ENCODE results near the gene LRRC46. TPM values are rescaled to one million over a fixed set of nuclear protein-coding genes. Genes with fewer than 3 reads are reported as not detected.

Gene LRRC46
- total RNA-seq, 1 experiment from 2014 or later: 0.31 TPM

- H3K4me1 ChIP-seq (ENCODE audit: insufficient read depth, low read length): peaks cover 3% of the 10 kb centered on the region; the same call in 1 of the 2 replicates
- no peak overlapping the region for H2BK15ac ChIP-seq (ENCODE audit: low read depth, low read length)
- H3K4me2 ChIP-seq (ENCODE audit: insufficient read depth, insufficient read length, low read length): no peak overlapping the region
- H3K23ac ChIP-seq (ENCODE audit: insufficient read length, low read depth, low read length): no peak overlapping the region
- DNase-seq: no peak
- no peaks in the 10 kb centered on the region for H3K79me1 ChIP-seq (ENCODE audit: insufficient read depth, low read depth, low read length, poor library complexity, severe bottlenecking)
- TF ChIP-seq CTCF (conservative IDR thresholded peaks at IDR 0.05): no peak
- H2BK12ac ChIP-seq (ENCODE audit: insufficient read length, low read depth, low read length): no peak overlapping the region
- WGBS (ENCODE audit: extremely low coverage, insufficient read length, low lambda C conversion rate): no CpG with 5 or more reads among the region's 9 CpGs
- no peaks in the 10 kb centered on the region for H3K23me2 ChIP-seq (ENCODE audit: insufficient read length, low read depth, low read length, poor library complexity, severe bottlenecking)
- H3T11ph ChIP-seq (ENCODE audit: low read length): no peak overlapping the region
- Mint-ChIP-seq H3K9me3 (no peaks in the 10 kb centered on the region), H3K27me3 (ENCODE audit: low read depth) (peaks cover 27% of the 10 kb centered on the region), H3K36me3 (ENCODE audit: insufficient read depth in 1 of 3, low read depth in 3 of 3) (no peaks in the 10 kb centered on the region), H3K4me3 (no peak overlapping the region; a peak in 1 of 5 replicates), H3K27ac (no peak overlapping the region), H3K4me1 (peaks cover 25 to 35% of the 10 kb centered on the region in 2 experiments)
- no peak overlapping the region for H4K91ac ChIP-seq (ENCODE audit: insufficient read length, low read depth, low read length)
- H2BK20ac ChIP-seq (ENCODE audit: low read depth, low read length, poor library complexity, severe bottlenecking): no peak overlapping the region
- H4K20me1 ChIP-seq (ENCODE audit: control insufficient read depth, insufficient read depth, insufficient read length): no peaks in the 10 kb centered on the region
- no peak overlapping the region for H3K4ac ChIP-seq (ENCODE audit: low read depth, low read length)
- no peaks in the 10 kb centered on the region for H3K79me2 ChIP-seq (ENCODE audit: insufficient read depth, low read length)
- no peaks in the 10 kb centered on the region; the same call in 1 of the 2 replicates for H3K27me3 ChIP-seq (ENCODE audit: insufficient read depth, low read length)
- H3K27ac ChIP-seq (ENCODE audit: insufficient read length, low read depth, low read length): no peak overlapping the region
- no peak overlapping the region for H2AFZ ChIP-seq (ENCODE audit: low read length)
- H3K18ac ChIP-seq (ENCODE audit: insufficient read length, low read depth, low read length): no peak overlapping the region
- H2BK120ac ChIP-seq (ENCODE audit: low read depth, low read length, poor library complexity, severe bottlenecking): no peak overlapping the region
- H3K9me3 ChIP-seq (ENCODE audit: control insufficient read depth, low read depth, low read length): no peaks in the 10 kb centered on the region
- no peak overlapping the region for H4K5ac ChIP-seq (ENCODE audit: insufficient read length, low read depth, low read length)
- H2BK5ac ChIP-seq (ENCODE audit: insufficient read length, low read length): no peak overlapping the region
- H3K9ac ChIP-seq (ENCODE audit: extremely low read depth, insufficient read length, low read length): no peak overlapping the region
- no peak overlapping the region for H3K56ac ChIP-seq (ENCODE audit: insufficient read length, low read depth, low read length)
- H3K14ac ChIP-seq (ENCODE audit: insufficient read depth, low read length): no peak overlapping the region; the same call in 1 of the 2 replicates
- H2AK5ac ChIP-seq (ENCODE audit: insufficient read length, low read length): no peak overlapping the region
- no peak overlapping the region for H4K8ac ChIP-seq (replicated peaks; ENCODE audit: insufficient read length, low read depth, low read length)
Measured at GRCh38 chr17:47882695-47883588, 51.5 kb downstream of the LRRC46 start.

Measured in H9 (cell line).